HFF-Myc (cell line): ENCODE data around the gene SEPTIN11.

Experiments used
- DNase-seq: peaks from one replicate; pipeline ENCODE4 v3.0.0-alpha.2; 2011; ENCODE audit warnings: low read depth; ENCODE audit errors: extremely low read depth
- H3K4me3 ChIP-seq: replicated peaks from 2 replicates; pipeline ENCODE4 v1.5.1; 2011; ENCODE audit warnings: low read depth, mild to moderate bottlenecking, control low read depth, low read length
- CTCF ChIP-seq: IDR thresholded peaks from 2 replicates; pipeline ENCODE4 v1.5.1; 2012; ENCODE audit warnings: mild to moderate bottlenecking, low read depth, low read length, control low read depth; ENCODE audit errors: missing control alignments

Gene SEPTIN11

GRCh38 chr4:76952071-76952470 lies 2.5 kb downstream of the SEPTIN11 start:
- peak overlapping the region; percentile 93 for H3K4me3 ChIP-seq
- DNase-seq, result no peak
- no peak for TF ChIP-seq CTCF

GRCh38 chr4:76952656-76953582 lies 3.4 kb downstream of the SEPTIN11 start:
- DNase-seq, result no peak
- H3K4me3 ChIP-seq, result peak overlapping the region; percentile 93
- TF ChIP-seq CTCF, result no peak

GRCh38 chr4:76953956-76954355 lies 4.4 kb downstream of the SEPTIN11 start:
- no peak for DNase-seq
- H3K4me3 ChIP-seq, result no peak overlapping the region
- no peak for TF ChIP-seq CTCF

- H3K4me3 ChIP-seq, result no peak overlapping the region
- DNase-seq, result no peak
- no peak for TF ChIP-seq CTCF
Observed at GRCh38 chr4:76954489-76954888, 4.9 kb downstream of the SEPTIN11 start.

- TF ChIP-seq CTCF, result no peak
Observed at GRCh38 chr4:76955182-76955581, 5.6 kb downstream of the SEPTIN11 start.

GRCh38 chr4:76957004-76957738 lies 7.6 kb downstream of the SEPTIN11 start:
- TF ChIP-seq CTCF, result no peak
- H3K4me3 ChIP-seq, result no peak overlapping the region
- DNase-seq, result no peak

More at GRCh38 chr4:76955182-76955581, 5.6 kb downstream of the SEPTIN11 start:
- no peak for DNase-seq
- H3K4me3 ChIP-seq, result no peak overlapping the region
